IMR-90 (cell line): ENCODE results near the gene CDON. TPM values are rescaled to one million over a fixed set of nuclear protein-coding genes. Genes with fewer than 3 reads are reported as not detected.

Experiments
- ATAC-seq: fragments of 200-7000 bp; cut with Tn5 transposase; 2 replicates; pipeline ENCODE4 v1.9.1; 2020; ENCODE audit warnings: low read depth, mild to moderate bottlenecking, moderate library complexity
- BruUV-seq: library from RNA; stranded (reverse); fragments of 400-500 nt; replicated peaks from 2 replicates; lab custom pipeline; 2021; lab: Mats Ljungman, UMichigan
- CTCF ChIA-PET: fragments of 300-600 bp; formaldehyde crosslinking; extraction: SDS; loops from one replicate; lab custom pipeline; 2021; ENCODE audit warnings: antibody characterized with exemption; lab: Yijun Ruan, JAX
- POLR2A ChIA-PET: fragments of 300-600 bp; sonication (Branson Sonifier 250); formaldehyde crosslinking; loops from one replicate; lab custom pipeline; 2022; ENCODE audit warnings: antibody characterized with exemption; ENCODE audit not compliant: unreplicated experiment; lab: Charles Lee
- DNase-seq: peaks from one replicate; pipeline ENCODE4 v3.0.0; 2013
- H2AFZ ChIP-seq: replicated peaks from 2 replicates; pipeline ENCODE3; 2013; ENCODE audit warnings: low read length, mild to moderate bottlenecking; ENCODE audit not compliant: poor library complexity
- H2AK5ac ChIP-seq: 2 replicates; pipeline ENCODE4 v1.6.1; 2013; ENCODE audit warnings: low read depth, low read length, inconsistent platforms
- H2AK9ac ChIP-seq: replicated peaks from 2 replicates; pipeline ENCODE3; 2013; ENCODE audit warnings: mild to moderate bottlenecking, low read depth, low read length, moderate library complexity; ENCODE audit not compliant: poor library complexity
- H2BK120ac ChIP-seq: 2 replicates; pipeline ENCODE4 v1.6.1; 2013; ENCODE audit warnings: low read depth, low read length, inconsistent platforms
- H2BK15ac ChIP-seq: 3 replicates; pipeline ENCODE4 v1.6.1; 2013; ENCODE audit warnings: low read depth, low read length, inconsistent platforms
- H2BK20ac ChIP-seq: 2 replicates; pipeline ENCODE4 v1.6.1; 2013; ENCODE audit warnings: low read depth, mild to moderate bottlenecking, inconsistent platforms, low read length, moderate library complexity
- H2BK5ac ChIP-seq: 2 replicates; pipeline ENCODE4 v1.6.1; 2013; ENCODE audit warnings: mild to moderate bottlenecking, low read depth, low read length, inconsistent platforms; ENCODE audit not compliant: poor library complexity, severe bottlenecking
- H3K14ac ChIP-seq: replicated peaks from 2 replicates; pipeline ENCODE4 v1.6.1; 2013; ENCODE audit warnings: low read depth, low read length, inconsistent platforms
- H3K18ac ChIP-seq: 2 replicates; pipeline ENCODE4 v1.6.1; 2013; ENCODE audit warnings: low read depth, low read length, control low read depth
- H3K23ac ChIP-seq: 2 replicates; pipeline ENCODE4 v1.6.1; 2013; ENCODE audit warnings: low read depth, low read length, inconsistent platforms
- H3K27ac ChIP-seq: 2 replicates; pipeline ENCODE4 v1.5.1; 2013; ENCODE audit warnings: mild to moderate bottlenecking, control low read depth, low read length; ENCODE audit not compliant: insufficient read depth
- H3K27me3 ChIP-seq: 2 replicates; pipeline ENCODE4 v1.6.1; 2013; ENCODE audit warnings: low read length; ENCODE audit not compliant: control insufficient read depth, insufficient read depth
- H3K36me3 ChIP-seq: 2 replicates; pipeline ENCODE4 v1.6.1; 2013; ENCODE audit warnings: low read length, mixed read lengths; ENCODE audit not compliant: control insufficient read depth, insufficient read depth
- H3K4ac ChIP-seq: 2 replicates; pipeline ENCODE4 v1.6.1; 2013; ENCODE audit warnings: low read depth, low read length, inconsistent platforms
- H3K4me1 ChIP-seq: 2 replicates; pipeline ENCODE4 v1.6.1; 2013; ENCODE audit warnings: low read length, mixed read lengths; ENCODE audit not compliant: control insufficient read depth, insufficient read depth
- H3K4me2 ChIP-seq: 2 replicates; pipeline ENCODE4 v1.6.1; 2013; ENCODE audit warnings: low read depth, mild to moderate bottlenecking, control low read depth, low read length, moderate library complexity
- H3K4me3 ChIP-seq: 2 replicates; pipeline ENCODE4 v1.5.1; 2013; ENCODE audit warnings: low read depth, mild to moderate bottlenecking, control low read depth, low read length, moderate library complexity; ENCODE audit not compliant: insufficient read depth
- H3K56ac ChIP-seq: 2 replicates; pipeline ENCODE4 v1.6.1; 2013; ENCODE audit warnings: low read length, inconsistent platforms; ENCODE audit not compliant: insufficient read depth; ENCODE audit errors: extremely low read depth
- H3K79me1 ChIP-seq, 2 experiments: 2 replicates each; pipeline ENCODE4 v1.6.1; 2013; ENCODE audit warnings: low read length in 2 of 2, inconsistent platforms in 1 of 2, low read depth in 1 of 2
- H3K9ac ChIP-seq: 2 replicates; pipeline ENCODE4 v1.6.1; 2013; ENCODE audit warnings: low read depth, low read length, control low read depth
- H3K9me1 ChIP-seq: 2 replicates; pipeline ENCODE4 v1.6.1; 2013; ENCODE audit warnings: low read length, inconsistent platforms; ENCODE audit not compliant: insufficient read depth
- H3K9me3 ChIP-seq: 2 replicates; pipeline ENCODE4 v1.6.1; 2013; ENCODE audit warnings: low read length; ENCODE audit not compliant: control insufficient read depth, insufficient read depth
- H4K20me1 ChIP-seq: 2 replicates; pipeline ENCODE4 v1.6.1; 2013; ENCODE audit warnings: low read length, inconsistent platforms; ENCODE audit not compliant: insufficient read depth
- H4K5ac ChIP-seq: 2 replicates; pipeline ENCODE4 v1.6.1; 2013; ENCODE audit warnings: mild to moderate bottlenecking, low read depth, low read length, control low read depth
- H4K8ac ChIP-seq, 2 experiments: 2 replicates each; pipeline ENCODE4 v1.6.1; 2013; ENCODE audit warnings: low read depth in 2 of 2, low read length in 2 of 2, control low read depth in 1 of 2, inconsistent platforms in 1 of 2
- H4K91ac ChIP-seq: 2 replicates; pipeline ENCODE4 v1.6.1; 2013; ENCODE audit warnings: low read depth, low read length, inconsistent platforms; ENCODE audit not compliant: insufficient read depth
- CEBPB ChIP-seq: IDR thresholded peaks from 2 replicates; pipeline ENCODE4 v1.6.1; 2012; ENCODE audit warnings: low read depth, low read length, improper control_type of control experiment
- CHD1 ChIP-seq: IDR thresholded peaks from 2 replicates; pipeline ENCODE4 v1.6.1; 2012; ENCODE audit warnings: low read depth, low read length, improper control_type of control experiment
- FOS ChIP-seq: fragments of 150-350 bp; IDR thresholded peaks from 2 replicates; pipeline ENCODE4 v1.6.1; 2016; ENCODE audit warnings: low read depth, low read length
- MAFK ChIP-seq: IDR thresholded peaks from 2 replicates; pipeline ENCODE4 v1.6.1; 2012; ENCODE audit warnings: low read depth, low read length, improper control_type of control experiment
- MAZ ChIP-seq: IDR thresholded peaks from 2 replicates; pipeline ENCODE4 v1.6.1; 2012; ENCODE audit warnings: low read depth, mild to moderate bottlenecking, low read length, improper control_type of control experiment, moderate library complexity, borderline replicate concordance
- MXI1 ChIP-seq: IDR thresholded peaks from 2 replicates; pipeline ENCODE4 v1.6.1; 2012; ENCODE audit warnings: low read depth, mild to moderate bottlenecking, low read length, moderate library complexity, borderline replicate concordance
- NFE2L2 ChIP-seq: fragments of 150-350 bp; IDR thresholded peaks from 2 replicates; pipeline ENCODE4 v1.6.1; 2016; ENCODE audit warnings: low read depth, mild to moderate bottlenecking, low read length
- POLR2A ChIP-seq: IDR thresholded peaks from 2 replicates; pipeline ENCODE4 v1.6.1; 2012; ENCODE audit warnings: mild to moderate bottlenecking, low read depth, low read length
- RAD21 ChIP-seq: IDR thresholded peaks from 2 replicates; pipeline ENCODE4 v1.6.1; 2012; ENCODE audit warnings: low read length, improper control_type of control experiment
- RCOR1 ChIP-seq: IDR thresholded peaks from 2 replicates; pipeline ENCODE4 v1.6.1; 2012; ENCODE audit warnings: mild to moderate bottlenecking, low read length, improper control_type of control experiment; ENCODE audit not compliant: insufficient replicate concordance
- RFX5 ChIP-seq: IDR thresholded peaks from 2 replicates; pipeline ENCODE4 v1.8.0; 2012; ENCODE audit warnings: low read depth, mild to moderate bottlenecking, low read length, moderate library complexity
- SMC3 ChIP-seq: fragments of 150-350 bp; IDR thresholded peaks from 2 replicates; pipeline ENCODE4 v1.6.1; 2016; ENCODE audit warnings: low read depth, mild to moderate bottlenecking, antibody characterized with exemption, low read length, moderate library complexity
- WGBS, 2 experiments: methylation state at CpG; one replicate each; pipeline versions ENCODE4 v1.1.5 to v1.1.7; 2013; ENCODE audit warnings: missing lambda C conversion rate in 2 of 2; ENCODE audit not compliant: insufficient read length in 1 of 2; ENCODE audit errors: extremely low coverage in 2 of 2; 5-methylcytosine and 5-hydroxymethylcytosine counted together
- dilution Hi-C: fragments of 300-500 bp; cut with HindIII; formaldehyde crosslinking; loops from one replicate; pipeline ENCODE4 v1.14.3; 2018; ENCODE audit warnings: low sequenced_read_pairs; ENCODE audit not compliant: unreplicated experiment
- in situ Hi-C: fragments of 300-500 bp; cut with MboI; formaldehyde crosslinking; loops from 3 replicates; pipeline ENCODE4 v1.14.3; 2019; ENCODE audit warnings: low sequenced_read_pairs, inconsistent platforms, mixed read lengths
- intact Hi-C: fragments of 100-400 bp; cut with micrococcal nuclease; formaldehyde crosslinking; loops from 2 replicates; pipeline ENCODE4 v1.10.0; 2022
- polyA plus RNA-seq, 3 experiments: library from polyadenylated mRNA; depleted of rRNA; stranded (reverse); fragments of >200 nt; gene quantifications; 2 replicates each; pipeline ENCODE4 v1.2.3, GENCODE V29; 2012; ENCODE audit warnings: low replicate concordance in 1 of 3
- total RNA-seq: library from RNA; depleted of rRNA; stranded (reverse); fragments of >200 nt; gene quantifications from 2 replicates; pipeline ENCODE4 v1.2.3, GENCODE V29; 2012
- TF ChIP-seq, protein P1 (sequence below): fragments of 150-350 bp; IDR thresholded peaks from 2 replicates; pipeline ENCODE4 v1.6.1; 2016; ENCODE audit warnings: low read depth, mild to moderate bottlenecking, low read length, moderate library complexity, borderline replicate concordance
- TF ChIP-seq, protein P2 (sequence below): fragments of 150-350 bp; IDR thresholded peaks from 2 replicates; pipeline ENCODE4 v1.6.1; 2017; ENCODE audit warnings: mild to moderate bottlenecking, antibody characterized with exemption, low read length, low read depth

The CDON gene
- total and polyA plus RNA-seq, 2 of the 4 experiments (the other 2 are of a cell fraction): 1.2 to 3.8 TPM

DNA sequence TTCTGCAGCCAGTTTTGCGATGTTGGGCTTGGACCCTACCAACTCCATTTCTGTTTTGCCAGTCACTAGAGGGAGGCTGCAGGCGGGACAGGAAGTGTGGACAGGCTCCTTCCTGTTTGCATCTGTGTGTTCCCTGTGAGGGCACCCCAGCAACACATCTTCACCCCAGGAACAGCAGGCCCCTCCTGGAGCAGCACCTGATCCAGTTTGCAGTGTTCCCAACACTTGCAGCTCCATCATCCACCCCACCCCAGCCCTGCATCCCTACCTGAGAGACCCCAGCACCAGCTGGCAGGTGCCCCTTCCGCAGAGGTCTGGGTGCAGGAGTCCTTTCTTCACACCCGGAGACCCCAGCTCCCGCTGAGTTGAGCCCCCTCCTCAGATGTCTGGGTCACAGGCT lies 124.2 kb downstream of the CDON start:
- ATAC-seq (no peak), DNase-seq (no peak)
- TF ChIP-seq NFE2L2: no peak
- TF ChIP-seq RCOR1: no peak
- TF ChIP-seq RAD21: no peak
- no peak for TF ChIP-seq RFX5
- no peak for TF ChIP-seq MAFK
- no peak for TF ChIP-seq CEBPB
- TF ChIP-seq, protein P1, sequence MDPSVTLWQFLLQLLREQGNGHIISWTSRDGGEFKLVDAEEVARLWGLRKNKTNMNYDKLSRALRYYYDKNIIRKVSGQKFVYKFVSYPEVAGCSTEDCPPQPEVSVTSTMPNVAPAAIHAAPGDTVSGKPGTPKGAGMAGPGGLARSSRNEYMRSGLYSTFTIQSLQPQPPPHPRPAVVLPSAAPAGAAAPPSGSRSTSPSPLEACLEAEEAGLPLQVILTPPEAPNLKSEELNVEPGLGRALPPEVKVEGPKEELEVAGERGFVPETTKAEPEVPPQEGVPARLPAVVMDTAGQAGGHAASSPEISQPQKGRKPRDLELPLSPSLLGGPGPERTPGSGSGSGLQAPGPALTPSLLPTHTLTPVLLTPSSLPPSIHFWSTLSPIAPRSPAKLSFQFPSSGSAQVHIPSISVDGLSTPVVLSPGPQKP: no peak
- no peak for TF ChIP-seq CHD1
- TF ChIP-seq POLR2A: no peak
- TF ChIP-seq SMC3: no peak
- TF ChIP-seq, protein P2, sequence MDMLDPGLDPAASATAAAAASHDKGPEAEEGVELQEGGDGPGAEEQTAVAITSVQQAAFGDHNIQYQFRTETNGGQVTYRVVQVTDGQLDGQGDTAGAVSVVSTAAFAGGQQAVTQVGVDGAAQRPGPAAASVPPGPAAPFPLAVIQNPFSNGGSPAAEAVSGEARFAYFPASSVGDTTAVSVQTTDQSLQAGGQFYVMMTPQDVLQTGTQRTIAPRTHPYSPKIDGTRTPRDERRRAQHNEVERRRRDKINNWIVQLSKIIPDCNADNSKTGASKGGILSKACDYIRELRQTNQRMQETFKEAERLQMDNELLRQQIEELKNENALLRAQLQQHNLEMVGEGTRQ: no peak
- no peak for TF ChIP-seq MXI1
- no peak for TF ChIP-seq MAZ
- no peak for TF ChIP-seq FOS
- H3K9me1 ChIP-seq: no peaks in the 10 kb centered on the region
- H3K4me1 ChIP-seq: no peaks in the 10 kb centered on the region; the same call in 1 of the 2 replicates
- H2AFZ ChIP-seq: no peak overlapping the region
- no peak overlapping the region for H3K27ac ChIP-seq
- H3K79me1 ChIP-seq: no peaks in the 10 kb centered on the region
- BruUV-seq: no TSS peak
- H2AK5ac ChIP-seq: no peak overlapping the region
- no peaks in the 10 kb centered on the region for H3K9me3 ChIP-seq
- ChIA-PET POLR2A (no interaction called here), CTCF (no interaction called here)
- no peaks in the 10 kb centered on the region for H4K20me1 ChIP-seq
- 73% methylated on average over 3 of the region's 5 CpGs; no CpG with 5 or more reads in 1 of the 2 experiments for WGBS, 2 experiments
- no peak overlapping the region for H4K8ac ChIP-seq
- in situ Hi-C loops (no loop called here), dilution Hi-C loops (no loop called here), intact Hi-C loops (no loop called here)
- no peak overlapping the region for H3K18ac ChIP-seq
- H2BK20ac ChIP-seq: no peak overlapping the region
- H2BK5ac ChIP-seq: no peak overlapping the region
- H3K9ac ChIP-seq: no peak overlapping the region
- no peak overlapping the region for H3K56ac ChIP-seq
- no peak overlapping the region for H2BK120ac ChIP-seq
- no peak overlapping the region for H3K4ac ChIP-seq
- no peak overlapping the region for H2AK9ac ChIP-seq
- H3K4me3 ChIP-seq: no peak overlapping the region
- H4K5ac ChIP-seq: no peak overlapping the region
- H4K91ac ChIP-seq: no peak overlapping the region
- no peak overlapping the region for H3K23ac ChIP-seq
- H3K4me2 ChIP-seq: no peak overlapping the region
- H3K27me3 ChIP-seq: peaks cover 23% of the 10 kb centered on the region
- no peak overlapping the region for H3K14ac ChIP-seq
- H2BK15ac ChIP-seq: no peak overlapping the region
- H3K36me3 ChIP-seq: no peaks in the 10 kb centered on the region
